ENCODE data around the gene PLCB1.

The PLCB1 gene

GRCh38 chr20:8661229-8661952 lies 529.3 kb downstream of the PLCB1 start:
- DNase-seq (ENCODE audit: low read depth): no peak

- no peak for DNase-seq (ENCODE audit: low read depth)
These were observed 530.4 kb downstream of the PLCB1 start for GRCh38 chr20:8662433-8662954.

GRCh38 chr20:8663424-8663823 lies 531.4 kb downstream of the PLCB1 start:
- DNase-seq (ENCODE audit: low read depth): no peak

- DNase-seq (ENCODE audit: low read depth): no peak
These were observed 532.7 kb downstream of the PLCB1 start for GRCh38 chr20:8664778-8665177.

GRCh38 chr20:8667306-8667705 lies 535.2 kb downstream of the PLCB1 start:
- no peak for DNase-seq (ENCODE audit: low read depth)

- DNase-seq (ENCODE audit: low read depth): no peak
These were observed 538.3 kb downstream of the PLCB1 start for GRCh38 chr20:8670207-8670892.

GRCh38 chr20:8670893-8671215 lies 538.8 kb downstream of the PLCB1 start:
- no peak for DNase-seq (ENCODE audit: low read depth)

GRCh38 chr20:8671370-8671961 lies 539.4 kb downstream of the PLCB1 start:
- DNase-seq (ENCODE audit: low read depth): no peak

- no peak for DNase-seq (ENCODE audit: low read depth)
These were observed 541.0 kb downstream of the PLCB1 start for GRCh38 chr20:8673116-8673515.

GRCh38 chr20:8675896-8676295 lies 543.8 kb downstream of the PLCB1 start:
- no peak for DNase-seq (ENCODE audit: low read depth)

GRCh38 chr20:8678098-8678776 lies 546.2 kb downstream of the PLCB1 start:
- DNase-seq (ENCODE audit: low read depth): no peak

- DNase-seq (ENCODE audit: low read depth): no peak
These were observed 557.3 kb downstream of the PLCB1 start for GRCh38 chr20:8689337-8689736.

GRCh38 chr20:8690074-8690473 lies 558.0 kb downstream of the PLCB1 start:
- no peak for DNase-seq (ENCODE audit: low read depth)

GRCh38 chr20:8693709-8694108 lies 561.6 kb downstream of the PLCB1 start:
- no peak for DNase-seq (ENCODE audit: low read depth)

- DNase-seq (ENCODE audit: low read depth): no peak
These were observed 568.7 kb downstream of the PLCB1 start for GRCh38 chr20:8700756-8701155.

- no peak for DNase-seq (ENCODE audit: low read depth)
These were observed 575.1 kb downstream of the PLCB1 start for GRCh38 chr20:8706961-8707700.

GRCh38 chr20:8709627-8710026 lies 577.6 kb downstream of the PLCB1 start:
- no peak for DNase-seq (ENCODE audit: low read depth)

- DNase-seq (ENCODE audit: low read depth): no peak
These were observed 579.4 kb downstream of the PLCB1 start for GRCh38 chr20:8711501-8711900.

- DNase-seq (ENCODE audit: low read depth): no peak
These were observed 582.1 kb downstream of the PLCB1 start for GRCh38 chr20:8714206-8714605.

GRCh38 chr20:8718279-8718678 lies 586.2 kb downstream of the PLCB1 start:
- DNase-seq (ENCODE audit: low read depth): no peak

- DNase-seq (ENCODE audit: low read depth): no peak
These were observed 588.0 kb downstream of the PLCB1 start for GRCh38 chr20:8720089-8720488.

- no peak for DNase-seq (ENCODE audit: low read depth)
These were observed 589.0 kb downstream of the PLCB1 start for GRCh38 chr20:8721098-8721497.

All from stimulated activated CD8-positive, alpha-beta memory T cell treated with anti-CD3 and anti-CD28 coated beads, Interleukin-15, amount 100 ng/mL, for 24 hours (primary cell).